ENCODE data around the gene DCAF5.

DCAF5 gene

GRCh38 chr14:69132513-69133181 lies 20.3 kb downstream of the DCAF5 start:
- no peak for DNase-seq
- no peaks in the 10 kb centered on the region for H3K27me3 Mint-ChIP-seq
- H3K4me1 Mint-ChIP-seq (ENCODE audit: low read depth): peaks cover 78% of the 10 kb centered on the region
- H3K9me3 Mint-ChIP-seq: no peaks in the 10 kb centered on the region
- H3K27ac Mint-ChIP-seq: peak overlapping the region; percentile 97
- H3K36me3 Mint-ChIP-seq (ENCODE audit: low read depth): peaks cover 5% of the 10 kb centered on the region
- H3K4me3 Mint-ChIP-seq: peak overlapping the region; percentile 48

- Mint-ChIP-seq H3K27ac (peak overlapping the region; percentile 70), H3K4me3 (no peak overlapping the region), H3K36me3 (ENCODE audit: low read depth) (peaks cover 3% of the 10 kb centered on the region), H3K9me3 (no peaks in the 10 kb centered on the region), H3K27me3 (no peaks in the 10 kb centered on the region), H3K4me1 (ENCODE audit: low read depth) (peaks cover 76% of the 10 kb centered on the region)
- DNase-seq: no peak
Measured at GRCh38 chr14:69131176-69131575, 21.7 kb downstream of the DCAF5 start.

DNA sequence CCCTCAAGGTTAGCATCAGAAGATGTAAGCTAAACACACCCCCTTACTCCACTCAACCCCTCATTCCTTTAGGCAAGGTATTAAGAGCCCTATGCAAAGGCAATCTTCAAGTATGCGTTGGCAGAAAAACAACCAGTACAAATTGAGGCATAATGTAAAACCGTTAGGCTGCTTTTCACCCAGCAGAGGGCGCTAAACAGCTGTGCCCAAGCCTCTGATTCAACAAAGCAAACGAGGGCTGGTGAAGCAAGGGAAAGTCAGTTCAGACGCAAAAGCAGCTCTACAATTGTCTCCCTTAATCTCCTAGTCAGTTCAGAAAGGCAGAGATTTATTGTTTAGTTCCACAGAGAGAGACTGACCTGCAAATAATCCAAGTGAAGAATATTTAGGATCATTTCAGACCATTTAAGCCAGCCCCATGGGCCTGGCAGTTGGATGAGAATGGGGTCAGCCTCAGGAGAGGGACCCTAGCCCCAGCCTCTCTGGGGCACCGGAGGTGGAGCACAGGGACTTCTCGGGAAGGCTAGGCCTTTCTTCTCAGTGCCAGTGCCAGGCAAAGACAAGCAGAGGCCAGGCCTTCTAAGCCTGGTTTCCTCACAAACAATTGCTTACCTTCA lies 23.5 kb downstream of the DCAF5 start:
- Mint-ChIP-seq H3K27ac (peak overlapping the region; percentile 79), H3K27me3 (no peaks in the 10 kb centered on the region), H3K9me3 (no peaks in the 10 kb centered on the region), H3K4me3 (no peak overlapping the region), H3K36me3 (ENCODE audit: low read depth) (no peaks in the 10 kb centered on the region), H3K4me1 (ENCODE audit: low read depth) (peaks cover 74% of the 10 kb centered on the region)
- DNase-seq: peak; percentile 71

- H3K4me1 Mint-ChIP-seq (ENCODE audit: low read depth): peaks cover 47% of the 10 kb centered on the region
- peak overlapping the region; percentile 44 for H3K27ac Mint-ChIP-seq
- DNase-seq: no peak
- no peaks in the 10 kb centered on the region for H3K27me3 Mint-ChIP-seq
- no peak overlapping the region for H3K4me3 Mint-ChIP-seq
- H3K9me3 Mint-ChIP-seq: no peaks in the 10 kb centered on the region
- H3K36me3 Mint-ChIP-seq (ENCODE audit: low read depth): peaks cover 89% of the 10 kb centered on the region
Measured at GRCh38 chr14:69118305-69118704, 34.6 kb downstream of the DCAF5 start.

- H3K36me3 Mint-ChIP-seq (ENCODE audit: low read depth): peaks cover 92% of the 10 kb centered on the region
- peaks cover 41% of the 10 kb centered on the region for H3K4me1 Mint-ChIP-seq (ENCODE audit: low read depth)
- DNase-seq: no peak
- no peaks in the 10 kb centered on the region for H3K27me3 Mint-ChIP-seq
- H3K4me3 Mint-ChIP-seq: no peak overlapping the region
- peak overlapping the region; percentile 28 for H3K27ac Mint-ChIP-seq
- H3K9me3 Mint-ChIP-seq: no peaks in the 10 kb centered on the region
Measured at GRCh38 chr14:69117020-69117767, 35.7 kb downstream of the DCAF5 start.

- no peak for DNase-seq
- H3K36me3 Mint-ChIP-seq (ENCODE audit: low read depth): peaks cover 89% of the 10 kb centered on the region
- peaks cover 28% of the 10 kb centered on the region for H3K4me1 Mint-ChIP-seq (ENCODE audit: low read depth)
- H3K4me3 Mint-ChIP-seq: no peak overlapping the region
- H3K9me3 Mint-ChIP-seq: no peaks in the 10 kb centered on the region
- no peaks in the 10 kb centered on the region for H3K27me3 Mint-ChIP-seq
- H3K27ac Mint-ChIP-seq: no peak overlapping the region
Measured at GRCh38 chr14:69115407-69116185, 37.3 kb downstream of the DCAF5 start.

- no peak overlapping the region for H3K27ac Mint-ChIP-seq
- no peaks in the 10 kb centered on the region for H3K9me3 Mint-ChIP-seq
- H3K36me3 Mint-ChIP-seq (ENCODE audit: low read depth): peaks cover 84% of the 10 kb centered on the region
Measured at GRCh38 chr14:69114763-69115162, 38.2 kb downstream of the DCAF5 start.

DNA sequence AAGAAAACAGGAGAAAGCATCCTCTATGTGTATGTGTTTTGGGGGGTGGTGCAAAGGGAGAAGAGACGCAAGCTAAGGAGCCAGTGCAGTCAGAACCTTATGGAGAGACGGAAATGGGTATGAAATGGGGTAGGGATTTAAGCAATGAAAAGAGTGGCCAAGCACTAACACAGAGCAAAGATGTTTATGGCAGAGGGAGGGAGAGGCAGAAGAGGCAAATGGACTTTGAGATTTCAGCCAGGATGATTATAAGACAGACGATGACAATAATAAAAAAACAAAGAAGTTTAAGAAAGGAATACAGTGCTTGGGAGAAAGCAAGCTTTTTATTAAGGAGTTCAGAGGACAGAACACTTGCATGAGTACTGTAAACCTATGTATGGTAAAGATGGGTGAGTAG lies 44.6 kb downstream of the DCAF5 start:
- Mint-ChIP-seq H3K27ac (no peak overlapping the region), H3K36me3 (ENCODE audit: low read depth) (peaks cover 56% of the 10 kb centered on the region)

More at GRCh38 chr14:69114763-69115162, 38.2 kb downstream of the DCAF5 start:
- Mint-ChIP-seq H3K27me3 (no peaks in the 10 kb centered on the region), H3K4me1 (ENCODE audit: low read depth) (peaks cover 23% of the 10 kb centered on the region), H3K4me3 (no peak overlapping the region)
- DNase-seq: no peak

DNA sequence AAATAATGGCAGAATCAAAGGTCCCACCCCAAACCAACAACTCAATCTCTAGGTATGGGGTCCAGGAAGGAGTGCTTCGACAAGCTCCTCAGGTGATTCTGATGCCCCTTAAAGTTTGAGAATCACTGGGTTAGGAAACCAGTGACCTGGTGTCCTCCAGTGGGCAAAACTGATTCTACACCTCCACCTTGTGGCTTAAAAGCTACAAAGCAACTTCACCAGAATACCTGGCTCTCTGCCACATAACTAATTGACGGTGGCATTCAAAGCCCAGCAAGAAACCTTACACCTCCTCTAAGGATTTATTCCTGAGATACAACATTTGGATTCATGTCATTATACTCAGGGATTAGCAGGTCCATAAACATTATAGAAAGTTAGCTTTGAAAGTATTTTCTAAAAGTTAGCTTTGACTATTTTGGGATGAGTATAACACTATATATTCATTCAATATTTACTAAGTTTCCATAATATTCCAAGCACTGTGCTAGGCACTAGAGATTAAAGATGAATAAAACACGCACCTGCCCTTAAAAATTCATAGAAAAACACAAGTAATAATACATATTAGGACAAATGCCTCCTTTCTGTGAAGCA lies 45.4 kb downstream of the DCAF5 start:
- no peaks in the 10 kb centered on the region for H3K27me3 Mint-ChIP-seq
- no peaks in the 10 kb centered on the region for H3K9me3 Mint-ChIP-seq
- peaks cover 4% of the 10 kb centered on the region for H3K4me1 Mint-ChIP-seq (ENCODE audit: low read depth)
- H3K4me3 Mint-ChIP-seq: no peak overlapping the region
- peaks cover 56% of the 10 kb centered on the region for H3K36me3 Mint-ChIP-seq (ENCODE audit: low read depth)
- no peak for DNase-seq
- H3K27ac Mint-ChIP-seq: no peak overlapping the region

More for the DNA sequence above, 44.6 kb downstream of the DCAF5 start:
- Mint-ChIP-seq H3K9me3 (no peaks in the 10 kb centered on the region), H3K4me3 (no peak overlapping the region), H3K4me1 (ENCODE audit: low read depth) (peaks cover 4% of the 10 kb centered on the region), H3K27me3 (no peaks in the 10 kb centered on the region)
- DNase-seq: no peak

- Mint-ChIP-seq H3K27ac (no peak overlapping the region), H3K27me3 (no peaks in the 10 kb centered on the region), H3K4me3 (no peak overlapping the region), H3K4me1 (ENCODE audit: low read depth) (peaks cover 8% of the 10 kb centered on the region), H3K9me3 (no peaks in the 10 kb centered on the region), H3K36me3 (ENCODE audit: low read depth) (peaks cover 54% of the 10 kb centered on the region)
- no peak for DNase-seq
Measured at GRCh38 chr14:69106451-69106850, 46.5 kb downstream of the DCAF5 start.

- Mint-ChIP-seq H3K27me3 (no peaks in the 10 kb centered on the region), H3K36me3 (ENCODE audit: low read depth) (peaks cover 44% of the 10 kb centered on the region), H3K27ac (no peak overlapping the region), H3K4me1 (ENCODE audit: low read depth) (peaks cover 19% of the 10 kb centered on the region), H3K9me3 (no peaks in the 10 kb centered on the region), H3K4me3 (no peak overlapping the region)
- no peak for DNase-seq
Measured at GRCh38 chr14:69105326-69105725, 47.6 kb downstream of the DCAF5 start.

GRCh38 chr14:69101331-69101826 lies 51.5 kb downstream of the DCAF5 start:
- Mint-ChIP-seq H3K36me3 (ENCODE audit: low read depth) (peaks cover 39% of the 10 kb centered on the region), H3K27me3 (no peaks in the 10 kb centered on the region), H3K4me3 (no peak overlapping the region), H3K9me3 (no peaks in the 10 kb centered on the region), H3K27ac (peak overlapping the region; percentile 78), H3K4me1 (ENCODE audit: low read depth) (peaks cover 21% of the 10 kb centered on the region)
- DNase-seq: no peak

GRCh38 chr14:69097974-69098373 lies 54.9 kb downstream of the DCAF5 start:
- H3K27me3 Mint-ChIP-seq: no peaks in the 10 kb centered on the region
- peaks cover 31% of the 10 kb centered on the region for H3K4me1 Mint-ChIP-seq (ENCODE audit: low read depth)
- DNase-seq: no peak
- H3K4me3 Mint-ChIP-seq: no peak overlapping the region
- H3K36me3 Mint-ChIP-seq (ENCODE audit: low read depth): peaks cover 40% of the 10 kb centered on the region
- H3K9me3 Mint-ChIP-seq: no peaks in the 10 kb centered on the region
- no peak overlapping the region for H3K27ac Mint-ChIP-seq

Data from activated T-cell treated with anti-CD3 and anti-CD28 coated beads, Interleukin-2, amount 50 U/mL, for 24 hours (primary cell).